H1 (cell line): ENCODE measurements around the gene PRIMPOL.

ENCODE experiments used
- CTCF ChIP-seq, 3 experiments: IDR thresholded peaks; 1 replicate in 2 of 3; 2 replicates in 1 of 3; pipeline versions ENCODE4 v1.5.1 to v1.6.1; 2011; ENCODE audit warnings: low read length in 3 of 3, mild to moderate bottlenecking in 3 of 3, inconsistent platforms in 2 of 3, low read depth in 1 of 3, moderate library complexity in 1 of 3; ENCODE audit not compliant: insufficient read depth in 1 of 3; ENCODE audit errors: control extremely low read depth in 1 of 3
- POLR2A ChIP-seq, 2 experiments: IDR thresholded peaks; 1 replicate in 1 of 2; 2 replicates in 1 of 2; pipeline ENCODE4 v1.6.1; 2011; ENCODE audit warnings: low read depth in 2 of 2, low read length in 2 of 2, mild to moderate bottlenecking in 2 of 2; ENCODE audit errors: control extremely low read depth in 1 of 2
- RFX5 ChIP-seq: IDR thresholded peaks from 2 replicates; pipeline ENCODE4 v1.6.1; 2011; ENCODE audit warnings: low read depth, low read length, improper control_type of control experiment, borderline replicate concordance

GRCh38 chr4:184636144-184636543 lies 13.4 kb upstream of the PRIMPOL start:
- no peak for TF ChIP-seq POLR2A (IDR thresholded peaks at IDR 0.05; ENCODE audit: control extremely low read depth in 1 of 2, low read depth in 2 of 2, low read length in 2 of 2)
- no peak for TF ChIP-seq CTCF (IDR thresholded peaks at IDR 0.05; ENCODE audit: control extremely low read depth in 1 of 3, insufficient read depth in 1 of 3, low read depth in 1 of 3, low read length in 3 of 3)
- TF ChIP-seq RFX5: no peak
